OCI-LY3 (cell line): Measurements from ENCODE around the gene GALK2.

Experiments
- H2AFZ ChIP-seq: fragments of 200-600, 300-600 bp; shearing (Covaris generic); 2 replicates; pipeline ENCODE4 v1.6.0; 2014; ENCODE audit warnings: antibody characterized with exemption, low read depth, low read length
- H3K27ac ChIP-seq: fragments of 200-600, 300-600 bp; sonication (generic); 2 replicates; pipeline ENCODE4 v1.5.1; 2014; ENCODE audit warnings: mild to moderate bottlenecking, low read length, moderate library complexity, mixed read lengths
- H3K27me3 ChIP-seq: fragments of 200-600, 300-600 bp; sonication (generic); 2 replicates; pipeline ENCODE4 v1.6.1; 2014; ENCODE audit warnings: low read depth, low read length, mixed read lengths
- H3K36me3 ChIP-seq: fragments of 200-600, 300-600 bp; sonication (generic); replicated peaks from 2 replicates; pipeline ENCODE3; 2014; ENCODE audit warnings: low read depth, low read length, mixed read lengths
- H3K4me1 ChIP-seq: fragments of 300-600, 200-600 bp; sonication (generic); 2 replicates; pipeline ENCODE4 v1.6.1; 2014; ENCODE audit warnings: low read length, mixed read lengths
- H3K4me2 ChIP-seq: fragments of 200-600, 300-600 bp; sonication (generic); 2 replicates; pipeline ENCODE4 v1.6.1; 2014; ENCODE audit warnings: low read length, mixed read lengths
- H3K4me3 ChIP-seq: fragments of 300-600, 200-600 bp; sonication (generic); 2 replicates; pipeline ENCODE4 v1.5.1; 2014; ENCODE audit warnings: antibody characterized with exemption, mild to moderate bottlenecking, low read length, moderate library complexity
- H3K79me2 ChIP-seq: fragments of 300-600, 200-600 bp; shearing (Covaris generic); 2 replicates; pipeline ENCODE4 v1.6.1; 2014; ENCODE audit warnings: mild to moderate bottlenecking, low read length, mixed read lengths
- H3K9ac ChIP-seq: fragments of 300-600, 200-600 bp; shearing (Covaris generic); 2 replicates; pipeline ENCODE4 v1.6.0; 2014; ENCODE audit warnings: mild to moderate bottlenecking, low read length, moderate library complexity
- H3K9me3 ChIP-seq: fragments of 200-600, 300-600 bp; shearing (Covaris generic); 2 replicates; pipeline ENCODE4 v1.6.1; 2014; ENCODE audit warnings: low read length, mixed read lengths; ENCODE audit not compliant: insufficient read depth
- H4K20me1 ChIP-seq: fragments of 200-600, 300-600 bp; sonication (generic); 2 replicates; pipeline ENCODE4 v1.6.1; 2016; ENCODE audit warnings: low read length, mixed read lengths; ENCODE audit not compliant: insufficient read depth
- CTCF ChIP-seq: fragments of 200-600, 300-600 bp; sonication (generic); IDR thresholded peaks from 2 replicates; pipeline ENCODE4 v1.5.1; 2014; ENCODE audit warnings: antibody characterized with exemption, low read length, low read depth
- EZH2phosphoT487 ChIP-seq: fragments of 200-600 bp; shearing (Covaris generic); IDR thresholded peaks from 2 replicates; pipeline ENCODE4 v1.6.1; 2018; ENCODE audit warnings: antibody characterized with exemption, mixed run types, low read depth

The GALK2 gene

GRCh38 chr15:49286649-49287404 lies 116.8 kb downstream of the GALK2 start:
- H3K79me2 ChIP-seq: no peaks in the 10 kb centered on the region
- H3K4me3 ChIP-seq: no peak overlapping the region
- no peaks in the 10 kb centered on the region for H3K9me3 ChIP-seq
- TF ChIP-seq EZH2phosphoT487 (no peak), CTCF (no peak)
- no peak overlapping the region for H3K27ac ChIP-seq
- H3K4me1 ChIP-seq: no peaks in the 10 kb centered on the region
- H3K9ac ChIP-seq: no peak overlapping the region
- no peaks in the 10 kb centered on the region for H3K27me3 ChIP-seq
- no peaks in the 10 kb centered on the region for H4K20me1 ChIP-seq
- H3K36me3 ChIP-seq: peaks cover 3% of the 10 kb centered on the region
- H2AFZ ChIP-seq: no peak overlapping the region
- no peak overlapping the region for H3K4me2 ChIP-seq

GRCh38 chr15:49287481-49287880 lies 117.4 kb downstream of the GALK2 start:
- Histone ChIP-seq H3K4me2 (no peak overlapping the region), H3K9me3 (no peaks in the 10 kb centered on the region), H2AFZ (no peak overlapping the region), H3K9ac (no peak overlapping the region), H3K36me3 (peaks cover 3% of the 10 kb centered on the region), H3K79me2 (no peaks in the 10 kb centered on the region), H3K4me3 (no peak overlapping the region), H3K4me1 (no peaks in the 10 kb centered on the region), H4K20me1 (no peaks in the 10 kb centered on the region), H3K27ac (no peak overlapping the region), H3K27me3 (no peaks in the 10 kb centered on the region)
- TF ChIP-seq EZH2phosphoT487 (no peak), CTCF (no peak)

- H3K4me2 ChIP-seq: no peak overlapping the region
- H3K4me3 ChIP-seq: no peak overlapping the region
- no peaks in the 10 kb centered on the region for H4K20me1 ChIP-seq
- no peaks in the 10 kb centered on the region for H3K9me3 ChIP-seq
- no peak overlapping the region for H2AFZ ChIP-seq
- no peak for TF ChIP-seq CTCF
- TF ChIP-seq EZH2phosphoT487: no peak
- H3K4me1 ChIP-seq: no peaks in the 10 kb centered on the region
- H3K79me2 ChIP-seq: no peaks in the 10 kb centered on the region
- no peak overlapping the region for H3K27ac ChIP-seq
- H3K9ac ChIP-seq: no peak overlapping the region
- peaks cover 3% of the 10 kb centered on the region for H3K36me3 ChIP-seq
- H3K27me3 ChIP-seq: no peaks in the 10 kb centered on the region
These were observed 118.3 kb downstream of the GALK2 start for GRCh38 chr15:49288391-49288790.

- TF ChIP-seq EZH2phosphoT487 (no peak), CTCF (no peak)
- H2AFZ ChIP-seq: no peak overlapping the region
- H3K9ac ChIP-seq: no peak overlapping the region
- H3K27me3 ChIP-seq: no peaks in the 10 kb centered on the region
- H3K79me2 ChIP-seq: no peaks in the 10 kb centered on the region
- no peak overlapping the region for H3K4me3 ChIP-seq
- peaks cover 3% of the 10 kb centered on the region for H3K36me3 ChIP-seq
- no peak overlapping the region for H3K27ac ChIP-seq
- H3K4me1 ChIP-seq: no peaks in the 10 kb centered on the region
- no peaks in the 10 kb centered on the region for H4K20me1 ChIP-seq
- H3K9me3 ChIP-seq: no peaks in the 10 kb centered on the region
- no peak overlapping the region for H3K4me2 ChIP-seq
These were observed 120.1 kb downstream of the GALK2 start for GRCh38 chr15:49290191-49290590.
